NCI-H2171 treated with DMSO at 0.1 percent for 48 hours (cell line): ENCODE measurements around the gene ATP11A.
"Not testable (repeated sequence)": the region's sequence is repeated elsewhere in the genome, so short reads cannot be mapped to it uniquely, and the experiment has no call there.

ENCODE experiments used
- DNase-seq: peaks from one replicate; lab custom pipeline; 2025; lab: John Stamatoyannopoulos, UW

The ATP11A gene

GRCh38 chr13:112840472-112841302 is 150.8 kb downstream of the ATP11A start:
- DNase-seq = no peak

- DNase-seq = not testable (repeated sequence)
Observed at GRCh38 chr13:112841303-112842015, 151.6 kb downstream of the ATP11A start.

- DNase-seq = no peak
Observed at GRCh38 chr13:112842343-112842856, 152.6 kb downstream of the ATP11A start.

- DNase-seq = no peak
Observed at GRCh38 chr13:112842931-112843391, 153.1 kb downstream of the ATP11A start.

GRCh38 chr13:112843392-112844111 is 153.7 kb downstream of the ATP11A start:
- DNase-seq = no peak

- DNase-seq = no peak
Observed at GRCh38 chr13:112844411-112844810, 154.6 kb downstream of the ATP11A start.

GRCh38 chr13:112844879-112845278 is 155.0 kb downstream of the ATP11A start:
- DNase-seq = no peak

- peak; percentile 8 for DNase-seq
Observed at GRCh38 chr13:112845511-112846144, 155.8 kb downstream of the ATP11A start.

GRCh38 chr13:112846411-112847115 is 156.7 kb downstream of the ATP11A start:
- no peak for DNase-seq

GRCh38 chr13:112849500-112849899 is 159.7 kb downstream of the ATP11A start:
- peak; percentile 94 for DNase-seq

GRCh38 chr13:112850273-112850672 is 160.4 kb downstream of the ATP11A start:
- no peak for DNase-seq

GRCh38 chr13:112851107-112852038 is 161.5 kb downstream of the ATP11A start:
- DNase-seq = no peak

GRCh38 chr13:112852392-112852791 is 162.6 kb downstream of the ATP11A start:
- no peak for DNase-seq

- no peak for DNase-seq
Observed at GRCh38 chr13:112852808-112853207, 163.0 kb downstream of the ATP11A start.

GRCh38 chr13:112854321-112854720 is 164.5 kb downstream of the ATP11A start:
- no peak for DNase-seq

- DNase-seq = no peak
Observed at GRCh38 chr13:112855859-112856258, 166.0 kb downstream of the ATP11A start.

- DNase-seq = no peak
Observed at GRCh38 chr13:112857914-112858490, 168.2 kb downstream of the ATP11A start.

GRCh38 chr13:112859128-112859816 is 169.4 kb downstream of the ATP11A start:
- DNase-seq = no peak

GRCh38 chr13:112859817-112860190 is 170.0 kb downstream of the ATP11A start:
- DNase-seq = peak; percentile 58
